Skeletal muscle cell (primary cell): ENCODE measurements around the gene SENP6.
A peak's percentile ranks its signal among the peaks of the same experiment; 100 is the strongest.
"Not testable (repeated sequence)": the region's sequence is repeated elsewhere in the genome, so short reads cannot be mapped to it uniquely, and the experiment has no call there.

Experiments used
- DNase-seq: peaks from one replicate; pipeline ENCODE4 v3.0.0-alpha.2; 2010; ENCODE audit warnings: low read depth
- H3K4me3 ChIP-seq: 2 replicates; pipeline ENCODE4 v1.5.1; 2011; ENCODE audit warnings: low read depth, mild to moderate bottlenecking, control low read depth, low read length, moderate library complexity

The SENP6 gene

GRCh38 chr6:75601304-75602245 lies at the start of gene SENP6:
SENP6 (plus strand) TSS chr6:75601880; CDS start chr6:75602525, 645 bp downstream.
- H3K4me3 ChIP-seq: peak within 1 kb of the TSS; percentile 74
- DNase-seq: peak; percentile 44

DNA sequence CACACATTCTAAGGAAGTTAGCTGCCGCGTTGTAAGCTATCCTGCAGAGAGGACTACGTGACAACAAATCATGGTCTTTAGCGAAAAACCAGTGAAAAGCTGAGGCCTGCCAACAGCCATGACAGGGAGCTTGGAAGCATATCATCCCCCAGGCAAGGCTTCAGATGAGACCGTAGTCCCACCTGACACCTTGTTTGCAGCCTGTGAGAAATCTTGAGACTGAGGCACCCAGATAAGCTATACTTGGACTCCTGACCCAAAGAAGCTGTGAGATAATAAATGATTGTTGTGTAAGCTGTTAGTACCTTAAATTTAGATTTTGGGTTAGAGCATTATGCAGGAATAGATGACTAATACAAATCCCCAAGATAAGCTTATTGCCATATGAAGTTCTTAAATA lies 45.4 kb upstream of the SENP6 start:
- no peak for DNase-seq

DNA sequence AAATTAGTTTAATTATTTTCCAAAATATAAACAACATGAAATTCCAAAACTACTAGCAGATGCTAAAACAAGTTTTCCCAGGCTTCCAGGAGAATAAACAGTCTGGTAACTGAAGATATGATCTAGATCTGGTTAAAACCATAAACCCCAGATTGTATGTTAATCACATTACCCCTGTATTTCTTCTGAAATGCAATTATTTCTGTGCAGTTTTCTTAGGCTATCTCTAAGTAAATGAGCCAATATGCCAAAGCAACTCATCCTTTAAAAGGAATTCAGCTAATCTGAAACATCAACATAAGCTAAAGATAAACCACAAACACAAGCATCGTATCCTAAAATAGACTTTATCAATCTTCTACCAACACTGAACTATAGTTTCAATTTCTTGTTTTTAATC lies 44.6 kb upstream of the SENP6 start:
- H3K4me3 ChIP-seq: no peak overlapping the region
- no peak for DNase-seq

More for the DNA sequence above, 45.4 kb upstream of the SENP6 start:
- no peak overlapping the region for H3K4me3 ChIP-seq

- no peak overlapping the region for H3K4me3 ChIP-seq
- no peak for DNase-seq
Measured at GRCh38 chr6:75563032-75563431, 38.6 kb upstream of the SENP6 start.

GRCh38 chr6:75566137-75566767 lies 35.4 kb upstream of the SENP6 start:
- DNase-seq: no peak
- no peak overlapping the region for H3K4me3 ChIP-seq

DNA sequence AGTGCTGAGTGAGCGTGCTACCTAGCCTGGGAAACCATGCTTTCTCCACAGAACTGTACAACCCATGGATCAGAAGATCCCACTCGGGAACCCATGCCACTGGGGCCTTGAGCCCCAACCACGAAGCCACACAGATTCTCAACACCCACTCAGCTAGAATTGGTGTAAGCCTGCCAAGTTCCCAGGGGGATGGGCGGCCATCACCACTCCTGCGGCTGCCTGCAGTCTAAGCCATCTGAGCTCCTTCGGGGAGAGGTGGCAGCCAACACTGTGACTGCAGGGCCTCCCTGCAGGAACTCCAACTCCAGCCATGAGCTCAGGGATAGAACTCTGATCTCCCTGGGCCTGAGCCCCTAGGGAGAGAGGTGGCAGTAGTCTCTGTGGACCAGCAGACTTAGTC lies 33.6 kb upstream of the SENP6 start:
- no peak overlapping the region for H3K4me3 ChIP-seq

DNA sequence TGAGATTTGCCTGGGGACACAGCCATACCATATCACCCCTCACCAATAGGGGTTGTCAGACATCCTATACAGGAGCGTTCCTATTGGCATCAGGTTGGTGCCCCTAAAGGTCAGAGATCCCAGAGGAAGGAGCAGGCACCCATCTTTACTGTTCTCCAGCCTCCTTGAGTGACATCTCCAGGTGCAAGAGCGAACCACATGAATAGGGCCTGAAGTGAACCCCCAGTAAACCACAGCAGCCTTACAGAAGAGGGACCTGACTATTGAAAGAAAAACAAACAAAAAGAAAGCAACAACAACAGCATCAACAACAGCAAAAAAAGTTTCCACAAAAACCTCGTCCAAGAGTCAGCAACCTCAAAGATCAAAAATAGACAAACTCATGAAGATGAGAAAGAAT lies 32.7 kb upstream of the SENP6 start:
- DNase-seq: no peak
- no peak overlapping the region for H3K4me3 ChIP-seq

More for the DNA sequence above, 33.6 kb upstream of the SENP6 start:
- no peak for DNase-seq

DNA sequence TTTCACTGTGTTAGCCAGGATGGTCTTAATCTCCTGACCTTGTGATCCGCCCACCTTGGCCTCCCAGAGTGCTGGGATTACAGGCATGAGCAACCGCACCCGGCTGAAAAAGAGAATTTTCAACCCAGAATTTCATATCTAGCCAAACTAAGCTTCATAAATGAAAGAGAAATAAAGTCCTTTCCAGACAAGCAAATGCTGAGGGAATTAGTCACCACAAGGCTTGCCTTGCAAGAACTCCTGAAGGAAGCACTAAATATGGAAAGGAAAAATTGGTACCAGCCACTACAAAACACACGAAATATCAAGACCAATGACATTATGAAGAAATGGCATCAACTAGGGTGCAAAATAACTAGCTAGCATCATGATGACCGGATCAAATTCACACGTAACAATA lies 31.0 kb upstream of the SENP6 start:
- not testable (repeated sequence) for H3K4me3 ChIP-seq, DNase-seq

- DNase-seq: no peak
- no peak overlapping the region for H3K4me3 ChIP-seq
Measured at GRCh38 chr6:75572072-75572471, 29.6 kb upstream of the SENP6 start.

DNA sequence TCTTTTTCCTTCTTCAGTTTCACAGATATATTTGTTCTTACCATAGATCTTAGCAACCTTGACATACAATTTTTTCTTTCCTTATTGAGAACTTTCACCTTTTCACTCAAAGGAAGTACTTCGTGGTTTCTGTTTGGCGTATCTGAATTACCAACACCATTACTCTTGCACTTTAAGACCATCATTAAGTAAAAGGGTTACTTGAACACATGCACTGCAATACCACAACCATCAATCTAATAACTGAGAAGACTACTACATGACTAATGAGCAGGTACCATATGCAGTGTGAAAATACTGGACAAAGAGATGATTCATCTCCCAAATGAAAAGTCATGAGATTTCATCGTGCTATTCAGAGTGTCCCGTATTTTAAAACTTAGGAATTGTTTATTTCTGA lies 21.7 kb upstream of the SENP6 start:
- no peak for DNase-seq
- no peak overlapping the region for H3K4me3 ChIP-seq

- no peak overlapping the region for H3K4me3 ChIP-seq
- DNase-seq: no peak
Measured at GRCh38 chr6:75581231-75581630, 20.4 kb upstream of the SENP6 start.

- DNase-seq, H3K4me3 ChIP-seq: not testable (repeated sequence)
Measured at GRCh38 chr6:75584552-75584951, 17.1 kb upstream of the SENP6 start.

GRCh38 chr6:75588948-75589347 lies 12.7 kb upstream of the SENP6 start:
- H3K4me3 ChIP-seq: no peak overlapping the region
- DNase-seq: no peak

GRCh38 chr6:75590370-75590769 lies 11.3 kb upstream of the SENP6 start:
- DNase-seq: no peak

DNA sequence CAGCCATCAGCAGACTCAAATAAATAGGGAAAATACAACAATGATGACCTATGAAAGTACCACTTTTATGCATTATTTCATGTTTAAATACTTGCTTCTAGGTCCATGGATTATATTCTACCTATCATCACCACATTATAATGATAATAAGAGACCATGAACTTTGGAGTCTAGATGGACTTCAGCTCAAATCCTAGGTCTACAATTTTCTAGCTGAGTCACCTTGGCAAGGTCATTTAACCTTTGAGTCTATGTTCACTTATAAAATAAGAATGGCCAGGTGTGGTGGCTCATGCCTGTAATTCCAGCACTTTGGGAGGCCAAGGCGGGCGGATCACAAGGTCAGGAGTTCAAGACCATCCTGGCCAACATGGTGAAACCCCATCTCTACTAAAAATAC lies 5.3 kb upstream of the SENP6 start:
- DNase-seq: not testable (repeated sequence)

More at GRCh38 chr6:75590370-75590769, 11.3 kb upstream of the SENP6 start:
- H3K4me3 ChIP-seq: no peak overlapping the region

GRCh38 chr6:75600768-75601167 lies 912 bp upstream of the SENP6 start:
- no peak for DNase-seq
- peak overlapping the region; percentile 74 for H3K4me3 ChIP-seq

More for the DNA sequence above, 5.3 kb upstream of the SENP6 start:
- not testable (repeated sequence) for H3K4me3 ChIP-seq

DNA sequence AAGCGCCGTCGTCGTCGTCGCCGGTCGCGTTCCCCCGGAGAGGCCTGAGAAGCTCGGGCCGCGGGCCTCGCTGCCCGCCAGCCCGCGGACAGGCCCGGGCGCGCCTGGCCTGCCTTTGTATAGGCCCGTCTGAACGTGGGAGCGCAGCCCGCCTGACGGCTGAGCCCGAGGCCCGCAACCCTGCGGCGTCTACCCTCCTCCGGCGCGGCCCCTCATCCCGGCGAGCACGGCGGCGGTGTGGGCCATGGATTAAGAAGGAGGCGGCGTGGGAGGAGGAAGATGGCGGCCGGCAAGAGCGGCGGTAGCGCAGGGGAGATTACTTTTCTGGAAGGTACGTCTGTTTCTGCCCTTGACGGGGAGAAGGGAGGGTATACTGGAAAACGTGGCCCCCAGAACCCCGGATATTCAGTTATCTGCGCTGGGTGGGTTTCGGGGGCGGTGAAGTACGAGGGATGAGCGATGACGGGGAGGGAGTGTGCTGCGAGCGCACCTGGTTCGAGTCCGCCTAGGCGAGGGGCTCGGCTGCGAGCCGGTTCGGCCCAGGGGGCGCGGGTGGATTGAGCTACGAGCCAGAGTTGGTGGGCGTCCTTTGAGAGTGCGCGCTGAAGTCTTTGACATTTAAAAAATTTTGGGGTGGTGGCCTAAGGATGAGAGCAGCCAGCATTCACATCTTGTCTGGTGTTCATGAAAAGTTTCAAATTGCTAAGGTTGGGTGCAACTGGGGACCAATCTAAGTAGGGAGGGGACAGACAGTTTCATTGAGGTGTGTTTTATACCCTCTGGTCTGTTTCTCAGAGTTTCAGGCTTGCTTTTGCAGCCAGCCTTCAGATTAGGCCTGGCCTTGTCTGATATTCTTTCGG lies 796 bp downstream of the SENP6 start:
- H3K4me3 ChIP-seq: peak overlapping the region; percentile 74
- peak; percentile 10 for DNase-seq

GRCh38 chr6:75603106-75603420 lies 1.4 kb downstream of the SENP6 start:
- peak overlapping the region; percentile 74 for H3K4me3 ChIP-seq
- no peak for DNase-seq

DNA sequence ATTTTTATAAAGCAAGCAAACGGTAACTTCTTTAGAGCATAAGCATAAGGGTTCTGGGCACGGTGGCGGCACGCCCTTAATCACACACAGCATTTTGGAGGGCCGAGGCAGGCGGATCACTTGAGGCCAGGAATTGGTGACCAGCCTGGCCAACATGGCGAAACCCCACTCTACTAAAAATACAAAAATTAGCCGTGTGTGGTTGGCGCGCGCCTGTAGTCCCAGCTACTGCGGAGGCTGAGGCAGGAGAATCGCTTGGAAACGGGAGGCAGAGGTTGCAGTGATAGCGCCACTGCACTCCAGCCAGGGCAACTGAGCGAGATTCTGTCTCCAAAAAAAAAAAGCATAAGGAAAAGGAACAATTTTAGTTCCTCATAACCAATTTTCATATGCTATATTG lies 2.6 kb downstream of the SENP6 start:
- no peak for DNase-seq
- H3K4me3 ChIP-seq: peak overlapping the region; percentile 74

GRCh38 chr6:75605635-75606034 lies 4.0 kb downstream of the SENP6 start:
- no peak for DNase-seq
- no peak overlapping the region for H3K4me3 ChIP-seq
